Measurements from ENCODE around the gene MBOAT1. TPM values are rescaled to one million over a fixed set of nuclear protein-coding genes. Genes with fewer than 3 reads are reported as not detected.

MBOAT1 gene
- polyA plus RNA-seq, 1 donor, result 29.7 TPM

- no peak for DNase-seq
These were observed 75.0 kb downstream of the MBOAT1 start for GRCh38 chr6:20137240-20137639.

- DNase-seq, result no peak
These were observed 76.5 kb downstream of the MBOAT1 start for GRCh38 chr6:20135677-20136268.

- DNase-seq, result no peak
These were observed 77.7 kb downstream of the MBOAT1 start for GRCh38 chr6:20134613-20135012.

GRCh38 chr6:20129290-20130088 lies 82.8 kb downstream of the MBOAT1 start:
- no peak for DNase-seq

- no peak for DNase-seq
These were observed 84.3 kb downstream of the MBOAT1 start for GRCh38 chr6:20128018-20128417.

- peak; percentile 67 for DNase-seq
These were observed 85.2 kb downstream of the MBOAT1 start for GRCh38 chr6:20126789-20127653.

GRCh38 chr6:20126102-20126752 lies 86.0 kb downstream of the MBOAT1 start:
- DNase-seq, result no peak

- no peak for DNase-seq
These were observed 87.7 kb downstream of the MBOAT1 start for GRCh38 chr6:20124545-20124944.

- DNase-seq, result peak; percentile 74
These were observed 92.8 kb downstream of the MBOAT1 start for GRCh38 chr6:20119485-20119884.

GRCh38 chr6:20118892-20119291 lies 93.4 kb downstream of the MBOAT1 start:
- peak; percentile 64 for DNase-seq

- DNase-seq, result no peak
These were observed 94.8 kb downstream of the MBOAT1 start for GRCh38 chr6:20117474-20117873.

- DNase-seq, result no peak
These were observed 95.5 kb downstream of the MBOAT1 start for GRCh38 chr6:20116792-20117191.

GRCh38 chr6:20115246-20115980 lies 96.9 kb downstream of the MBOAT1 start:
- no peak for DNase-seq

GRCh38 chr6:20113649-20114224 lies 98.5 kb downstream of the MBOAT1 start:
- DNase-seq, result no peak

GRCh38 chr6:20112841-20113240 lies 99.4 kb downstream of the MBOAT1 start:
- DNase-seq, result no peak

- DNase-seq, result no peak
These were observed 100.0 kb downstream of the MBOAT1 start for GRCh38 chr6:20112241-20112640.

- no peak for DNase-seq
These were observed 101.8 kb downstream of the MBOAT1 start for GRCh38 chr6:20110478-20110877.

- DNase-seq, result no peak
These were observed 102.7 kb downstream of the MBOAT1 start for GRCh38 chr6:20109526-20109925.

- DNase-seq, result no peak
These were observed 106.4 kb downstream of the MBOAT1 start for GRCh38 chr6:20105838-20106237.

- DNase-seq, result no peak
These were observed 107.6 kb downstream of the MBOAT1 start for GRCh38 chr6:20104696-20105095.

- DNase-seq, result no peak
These were observed 109.7 kb downstream of the MBOAT1 start for GRCh38 chr6:20102397-20103073.

All from left kidney (tissue), 2 donors.